H1 (cell line): ENCODE results near the gene SNX2. TPM values are rescaled to one million over a fixed set of nuclear protein-coding genes. Genes with fewer than 3 reads are reported as not detected.

Experiments used
- CTCF ChIA-PET: fragments of 300-600 bp; sonication (Branson Sonifier 250); formaldehyde crosslinking; loops from one replicate; lab custom pipeline; 2021; ENCODE audit not compliant: partially characterized antibody; lab: Charles Lee
- POLR2A ChIA-PET: fragments of 300-600 bp; sonication (Branson Sonifier 250); formaldehyde crosslinking; loops from one replicate; lab custom pipeline; 2021; ENCODE audit warnings: inconsistent platforms; ENCODE audit not compliant: partially characterized antibody; lab: Charles Lee
- DNase-seq, 2 experiments: peaks; one replicate each; pipeline versions ENCODE4 v3.0.0 to v3.0.0-alpha.2; 2010 to 2022; ENCODE audit warnings: low spot score in 2 of 2, low read depth in 1 of 2, mixed read lengths in 1 of 2
- FAIRE-seq: peaks from 2 replicates; lab custom pipeline; 2011; peaks lifted over from hg19 to GRCh38; lab: Jason Lieb, UNC
- H2AFZ ChIP-seq: 2 replicates; pipeline ENCODE4 v1.8.1; 2012; ENCODE audit warnings: low read length, inconsistent platforms
- H2AK5ac ChIP-seq: 2 replicates; pipeline ENCODE4 v1.6.1; 2013; ENCODE audit warnings: low read depth, low read length
- H2BK120ac ChIP-seq: replicated peaks from 2 replicates; pipeline ENCODE3; 2013; ENCODE audit warnings: low read depth, low read length, inconsistent platforms
- H2BK12ac ChIP-seq: 2 replicates; pipeline ENCODE4 v1.6.1; 2013; ENCODE audit warnings: low read depth, low read length
- H2BK15ac ChIP-seq: 2 replicates; pipeline ENCODE4 v1.6.1; 2013; ENCODE audit warnings: low read length
- H2BK20ac ChIP-seq: 2 replicates; pipeline ENCODE4 v1.6.1; 2013; ENCODE audit warnings: low read length
- H2BK5ac ChIP-seq: 2 replicates; pipeline ENCODE4 v1.6.1; 2013; ENCODE audit warnings: low read depth, low read length
- H3K14ac ChIP-seq: 2 replicates; pipeline ENCODE4 v1.6.1; 2013; ENCODE audit warnings: inconsistent platforms; ENCODE audit not compliant: insufficient read length
- H3K18ac ChIP-seq: 2 replicates; pipeline ENCODE4 v1.6.1; 2013; ENCODE audit warnings: low read length; ENCODE audit errors: extremely low read depth
- H3K23ac ChIP-seq: 2 replicates; pipeline ENCODE4 v1.6.1; 2013; ENCODE audit warnings: inconsistent platforms; ENCODE audit not compliant: insufficient read length
- H3K23me2 ChIP-seq: 2 replicates; pipeline ENCODE4 v1.6.1; 2013; ENCODE audit warnings: low read depth, low read length
- H3K27ac ChIP-seq: 2 replicates; pipeline ENCODE4 v1.6.1; 2011; ENCODE audit warnings: low read depth, low read length, inconsistent platforms
- H3K27me3 ChIP-seq, 4 experiments: replicated peaks in 1 of 4; 1 replicate in 1 of 4; 2 replicates in 3 of 4; pipeline versions ENCODE4 v1.6.1 to v1.8.1; 2011 to 2013; ENCODE audit warnings: low read length in 3 of 4, mild to moderate bottlenecking in 3 of 4, inconsistent platforms in 2 of 4, mixed read lengths in 2 of 4, moderate library complexity in 1 of 4; ENCODE audit not compliant: control insufficient read depth in 3 of 4, insufficient read depth in 3 of 4; ENCODE audit errors: extremely low read depth in 1 of 4
- H3K36me3 ChIP-seq, 4 experiments: 2 replicates each; pipeline versions ENCODE4 v1.6.1 to v1.8.1; 2011 to 2013; ENCODE audit warnings: mild to moderate bottlenecking in 4 of 4, low read length in 3 of 4, moderate library complexity in 2 of 4, control low read depth in 1 of 4, inconsistent platforms in 1 of 4; ENCODE audit not compliant: insufficient read depth in 4 of 4, control insufficient read depth in 2 of 4
- H3K4ac ChIP-seq: replicated peaks from 2 replicates; pipeline ENCODE3; 2013; ENCODE audit warnings: low read length, low read depth, mixed read lengths, inconsistent platforms; ENCODE audit not compliant: insufficient read length
- H3K4me1 ChIP-seq, 4 experiments: replicated peaks in 1 of 4; 1 replicate in 1 of 4; 2 replicates in 3 of 4; pipeline versions ENCODE4 v1.6.1 to v1.8.1; 2011 to 2013; ENCODE audit warnings: low read length in 3 of 4, inconsistent platforms in 2 of 4, mixed read lengths in 1 of 4; ENCODE audit not compliant: insufficient read depth in 4 of 4, control insufficient read depth in 3 of 4
- H3K4me2 ChIP-seq, 2 experiments: 2 replicates each; pipeline versions ENCODE4 v1.6.1 to v1.8.1; 2011 to 2013; ENCODE audit warnings: low read depth in 2 of 2, low read length in 2 of 2, control low read depth in 1 of 2, inconsistent platforms in 1 of 2, mild to moderate bottlenecking in 1 of 2; ENCODE audit not compliant: insufficient read depth in 1 of 2
- H3K4me3 ChIP-seq, 4 experiments: fragments of 200-600, 300-600 bp in 1 of 4; sonication (generic), shearing (Covaris generic), sonication (Bioruptor Twin) in 1 of 4; 2 replicates each; pipeline versions ENCODE4 v1.5.1 to v1.8.1; 2011 to 2016; ENCODE audit warnings: low read length in 4 of 4, low read depth in 3 of 4, control low read depth in 2 of 4, inconsistent platforms in 2 of 4, mild to moderate bottlenecking in 2 of 4, mixed read lengths in 1 of 4, moderate library complexity in 1 of 4; ENCODE audit not compliant: insufficient read depth in 2 of 4; ENCODE audit errors: extremely low read depth in 1 of 4
- H3K56ac ChIP-seq: replicated peaks from 2 replicates; pipeline ENCODE3; 2013; ENCODE audit warnings: low read depth, mild to moderate bottlenecking, mixed read lengths, low read length, inconsistent platforms; ENCODE audit not compliant: insufficient read length
- H3K79me1 ChIP-seq: 2 replicates; pipeline ENCODE4 v1.6.1; 2013; ENCODE audit warnings: low read depth, low read length, control low read depth
- H3K79me2 ChIP-seq, 2 experiments: 2 replicates each; pipeline versions ENCODE4 v1.6.1 to v1.8.1; 2012 to 2013; ENCODE audit warnings: low read length in 2 of 2, mild to moderate bottlenecking in 2 of 2, inconsistent platforms in 1 of 2; ENCODE audit not compliant: insufficient read depth in 2 of 2, control insufficient read depth in 1 of 2
- H3K9ac ChIP-seq, 4 experiments: replicated peaks in 1 of 4; 1 replicate in 1 of 4; 2 replicates in 3 of 4; pipeline versions ENCODE4 v1.6.1 to v1.8.1; 2011 to 2013; ENCODE audit warnings: low read depth in 3 of 4, low read length in 3 of 4, control low read depth in 2 of 4, mild to moderate bottlenecking in 2 of 4, moderate library complexity in 2 of 4, inconsistent platforms in 1 of 4; ENCODE audit errors: extremely low read depth in 1 of 4
- H3K9me3 ChIP-seq, 2 experiments: 2 replicates each; pipeline versions ENCODE4 v1.6.1 to v1.8.1; 2012 to 2013; ENCODE audit warnings: mild to moderate bottlenecking in 2 of 2, moderate library complexity in 2 of 2, control low read depth in 1 of 2, inconsistent platforms in 1 of 2, low read depth in 1 of 2, low read length in 1 of 2, mixed read lengths in 1 of 2; ENCODE audit not compliant: insufficient read depth in 2 of 2
- H4K20me1 ChIP-seq, 2 experiments: replicated peaks in 1 of 2; 2 replicates each; pipeline versions ENCODE3 to v1.8.1; 2011 to 2013; ENCODE audit warnings: inconsistent platforms in 2 of 2, low read length in 2 of 2, mild to moderate bottlenecking in 1 of 2; ENCODE audit not compliant: insufficient read depth in 2 of 2, control insufficient read depth in 1 of 2
- H4K5ac ChIP-seq: 2 replicates; pipeline ENCODE4 v1.6.1; 2013; ENCODE audit warnings: low read length, low read depth, mixed read lengths, inconsistent platforms; ENCODE audit not compliant: insufficient read length
- H4K8ac ChIP-seq: 2 replicates; pipeline ENCODE4 v1.8.0; 2013; ENCODE audit warnings: mild to moderate bottlenecking, moderate library complexity, low read length, inconsistent platforms; ENCODE audit not compliant: insufficient read depth; ENCODE audit errors: extremely low read depth
- H4K91ac ChIP-seq: replicated peaks from 2 replicates; pipeline ENCODE3; 2013; ENCODE audit warnings: low read length, mixed read lengths, inconsistent platforms; ENCODE audit not compliant: insufficient read length
- SIX5 ChIP-seq: IDR thresholded peaks from 2 replicates; pipeline ENCODE4 v1.6.1; 2011; ENCODE audit warnings: mild to moderate bottlenecking, low read depth, low read length
- WGBS, 2 experiments: shearing (Covaris generic) in 1 of 2; methylation state at CpG; one replicate each; pipeline versions ENCODE4 v1.1.6 to v1.1.7; 2013 to 2015; ENCODE audit warnings: low lambda C conversion rate in 2 of 2, mixed read lengths in 2 of 2, inconsistent platforms in 1 of 2, low coverage in 1 of 2, missing lambda C conversion rate in 1 of 2; ENCODE audit not compliant: insufficient replicate concordance in 2 of 2, insufficient coverage in 1 of 2, insufficient read length in 1 of 2; ENCODE audit errors: extremely low coverage in 1 of 2, missing lambda C conversion rate in 1 of 2; 5-methylcytosine and 5-hydroxymethylcytosine counted together
- polyA plus RNA-seq, 7 experiments: library from polyadenylated mRNA; depleted of rRNA in 3 of 7; stranded (reverse) in 5 of 7; unstranded in 2 of 7; fragments of >200 nt in 5 of 7; fragments of 200-250 nt in 2 of 7; gene quantifications; 1 replicate in 5 of 7; 2 replicates in 1 of 7; 4 replicates in 1 of 7; pipeline versions ENCODE4 v1.2.1 to v1.2.3, GENCODE V29; 2011 to 2013; ENCODE audit warnings: missing spikeins in 2 of 7, mixed read lengths in 2 of 7
- total RNA-seq: library from RNA; stranded (reverse); fragmentation: NEBNext Ultra II Directional; extraction: Animal tissue kit (Norgen Biotek cat#: 25700); gene quantifications from 2 replicates; pipeline ENCODE4 v1.2.1, GENCODE V29; 2021

Gene SNX2
- total and polyA plus RNA-seq, 2 of the 8 experiments (the other 6 are each of a cell fraction or from before 2014, with no cell fraction given), result 51.0 to 61.2 TPM

- Histone ChIP-seq H3K4me1 (peaks cover 0 to 6% (median 1%) of the 10 kb centered on the region in 4 experiments; a peak in 1 of 7 replicates), H3K18ac (no peak overlapping the region), H2AK5ac (no peak overlapping the region), H4K5ac (no peak overlapping the region), H2BK20ac (no peak overlapping the region), H3K4me3 (no peak overlapping the region), H3K79me1 (no peaks in the 10 kb centered on the region), H4K20me1 (no peaks in the 10 kb centered on the region), H3K36me3 (no peaks in the 10 kb centered on the region), H3K23me2 (no peaks in the 10 kb centered on the region), H3K4me2 (peak overlapping the region in 1 of 2 experiments; percentile 22; a peak in 1 of 4 replicates), H2BK120ac (no peak overlapping the region), H3K9ac (no peak overlapping the region), H3K27me3 (no peaks in the 10 kb centered on the region), H2BK15ac (no peak overlapping the region), H2BK5ac (no peak overlapping the region), H2AFZ (peak overlapping the region; percentile 80), H2BK12ac (no peak overlapping the region), H3K9me3 (no peaks in the 10 kb centered on the region), H3K79me2 (no peaks in the 10 kb centered on the region), H3K27ac (no peak overlapping the region), H3K23ac (no peak overlapping the region), H4K91ac (no peak overlapping the region), H3K4ac (no peak overlapping the region), H4K8ac (no peak overlapping the region), H3K56ac (no peak overlapping the region), H3K14ac (no peak overlapping the region)
- FAIRE-seq (no peak), DNase-seq (peak in 1 of 2 experiments; percentile 49)
- WGBS, 2 experiments, result 63% methylated on average over 7 of the region's 7 CpGs; no CpG with 5 or more reads in 1 of the 2 experiments
- CTCF ChIA-PET, result interaction anchor here (0.6 to 2.2 kb wide), 3 partner anchors 47 to 321 kb away, joined by 4 to 7 read pairs (median 4); no protein-coding TSS in a partner anchor
- POLR2A ChIA-PET, result no interaction called here
- no peak for TF ChIP-seq SIX5
Observed at GRCh38 chr5:122751293-122751782, 23.5 kb upstream of the SNX2 start.
